Stimulated activated CD4-positive, alpha-beta T cell treated with anti-CD3 and anti-CD28 coated beads, Interleukin-2, amount 100 ng/mL, for 48 hours (primary cell): Measurements from ENCODE around the gene CD4.
"Not testable (repeated sequence)": the region's sequence is repeated elsewhere in the genome, so short reads cannot be mapped to it uniquely, and the experiment has no call there.

Experiments used
- DNase-seq, 2 donors: peaks; one replicate each; pipeline ENCODE4 v3.0.0-alpha.2; 2020

Gene CD4

GRCh38 chr12:6788972-6789924 is at the start of gene CD4:
Gene CD4 (plus strand): TSS chr12:6789528. CDS start chr12:6800139, 10,611 bp downstream.
- peak; percentile 74 for DNase-seq

GRCh38 chr12:6742080-6742479 is 47.2 kb upstream of the CD4 start:
- not testable (repeated sequence) for DNase-seq

- DNase-seq = no peak
Measured at GRCh38 chr12:6742834-6743233, 46.5 kb upstream of the CD4 start.

GRCh38 chr12:6743300-6743699 is 46.0 kb upstream of the CD4 start:
- DNase-seq = not testable (repeated sequence)

- DNase-seq = no peak
Measured at GRCh38 chr12:6745741-6746525, 43.4 kb upstream of the CD4 start.

- no peak for DNase-seq
Measured at GRCh38 chr12:6747216-6747615, 42.1 kb upstream of the CD4 start.

- DNase-seq = no peak
Measured at GRCh38 chr12:6748761-6749160, 40.6 kb upstream of the CD4 start.

- DNase-seq = no peak
Measured at GRCh38 chr12:6750506-6750905, 38.8 kb upstream of the CD4 start.

- DNase-seq = no peak
Measured at GRCh38 chr12:6751767-6752166, 37.6 kb upstream of the CD4 start.

GRCh38 chr12:6752167-6752920 is 37.0 kb upstream of the CD4 start:
- DNase-seq = no peak

- peak; percentile 97 to 98 for DNase-seq
Measured at GRCh38 chr12:6752921-6753771, 36.2 kb upstream of the CD4 start, which contains the start of gene MLF2. Gene MLF2 (minus strand): TSS chr12:6753141. CDS start chr12:6752334, 807 bp downstream.

GRCh38 chr12:6753772-6754356 is 35.5 kb upstream of the CD4 start:
- no peak for DNase-seq

GRCh38 chr12:6754411-6754810 is 34.9 kb upstream of the CD4 start:
- no peak for DNase-seq

GRCh38 chr12:6757028-6757690 is 32.2 kb upstream of the CD4 start:
- DNase-seq = no peak

GRCh38 chr12:6758506-6759095 is 30.7 kb upstream of the CD4 start:
- DNase-seq = no peak

- no peak for DNase-seq
Measured at GRCh38 chr12:6759741-6760140, 29.6 kb upstream of the CD4 start.

- DNase-seq = no peak
Measured at GRCh38 chr12:6763380-6763779, 25.9 kb upstream of the CD4 start.

GRCh38 chr12:6764011-6764828 is 25.1 kb upstream of the CD4 start:
- DNase-seq = no peak

- DNase-seq = no peak
Measured at GRCh38 chr12:6765048-6765633, 24.2 kb upstream of the CD4 start.
